Ramos (cell line): Measurements from ENCODE around the gene APOBEC4.
"Not testable (repeated sequence)": the region's sequence is repeated elsewhere in the genome, so short reads cannot be mapped to it uniquely, and the experiment has no call there.

Experiments used
- in situ Hi-C: fragments of 300-500 bp; cut with MboI; formaldehyde crosslinking; loops from one replicate; pipeline ENCODE4 v1.14.3; 2022; ENCODE audit warnings: low sequenced_read_pairs; ENCODE audit not compliant: unreplicated experiment

APOBEC4 gene

GRCh38 chr1:183636334-183636682 is 16.8 kb downstream of the APOBEC4 start:
- in situ Hi-C loops, result no loop called here

DNA sequence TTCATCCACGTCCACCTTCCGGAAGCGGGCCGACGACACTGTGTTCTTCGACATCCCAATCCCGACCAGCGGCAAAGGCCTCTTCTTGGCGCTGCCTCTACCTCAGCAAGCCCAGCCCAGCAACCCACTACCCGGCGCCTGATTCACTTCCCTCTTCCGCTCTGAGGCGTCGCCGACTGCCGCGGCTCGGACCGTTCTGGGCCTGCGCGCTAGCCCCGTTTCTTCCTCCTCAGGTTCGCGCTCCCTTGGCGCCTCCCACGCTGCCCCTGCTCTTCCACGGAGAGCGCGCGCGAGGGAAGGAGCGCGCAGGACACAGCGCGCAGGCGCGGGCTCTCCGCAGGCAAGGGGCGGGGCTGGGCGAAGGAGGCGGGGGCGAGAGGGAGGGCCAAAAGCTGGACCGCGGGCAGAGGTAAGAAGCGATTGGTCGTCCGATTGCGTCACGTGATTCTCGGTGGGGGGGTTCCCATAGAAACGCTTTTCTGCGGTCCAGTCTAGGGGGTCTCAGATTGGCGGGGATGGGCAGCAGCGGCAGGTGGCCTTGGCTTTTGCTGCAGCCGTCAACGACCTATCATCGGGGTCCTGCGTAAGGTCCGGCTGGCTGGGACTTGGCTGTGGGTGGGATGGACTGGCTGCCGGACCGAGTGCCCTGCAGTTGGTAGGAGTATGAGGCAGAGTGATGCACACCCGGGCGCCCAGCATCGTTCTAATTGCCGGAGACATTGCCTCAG is 17.3 kb downstream of the APOBEC4 start, which contains the start of gene ARPC5:
Gene ARPC5, minus strand, starts transcription at position 178 of the 728 bp plus-strand sequence. Its CDS starts 124 bp downstream, at position 54.
- in situ Hi-C loops, result no loop called here

DNA sequence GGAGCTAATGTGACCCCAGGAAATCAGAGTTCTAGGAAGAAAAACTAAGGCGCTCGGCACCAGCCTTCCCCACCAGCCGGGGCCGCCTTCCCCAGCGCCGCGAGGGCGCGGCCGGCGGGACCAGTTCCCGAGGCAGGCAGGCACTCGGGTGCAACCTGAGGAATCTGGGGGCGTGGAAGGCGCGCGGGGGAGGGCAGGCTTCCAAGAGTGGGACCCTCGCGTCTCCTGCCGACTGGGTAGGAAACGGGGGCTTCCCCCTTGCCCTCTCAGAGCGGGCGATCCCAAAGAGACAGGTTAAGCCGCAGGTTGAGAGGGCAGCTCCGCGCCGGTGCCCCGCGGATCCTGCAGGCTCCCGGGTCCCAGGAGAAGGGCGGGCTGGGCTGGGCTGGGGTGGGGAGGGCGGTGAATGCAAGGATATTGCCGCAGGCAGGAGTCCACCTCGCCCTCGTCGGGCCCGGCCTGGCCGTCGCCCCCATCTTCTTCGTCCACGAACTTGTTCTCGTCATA is 18.0 kb downstream of the APOBEC4 start:
- in situ Hi-C loops, result no loop called here

DNA sequence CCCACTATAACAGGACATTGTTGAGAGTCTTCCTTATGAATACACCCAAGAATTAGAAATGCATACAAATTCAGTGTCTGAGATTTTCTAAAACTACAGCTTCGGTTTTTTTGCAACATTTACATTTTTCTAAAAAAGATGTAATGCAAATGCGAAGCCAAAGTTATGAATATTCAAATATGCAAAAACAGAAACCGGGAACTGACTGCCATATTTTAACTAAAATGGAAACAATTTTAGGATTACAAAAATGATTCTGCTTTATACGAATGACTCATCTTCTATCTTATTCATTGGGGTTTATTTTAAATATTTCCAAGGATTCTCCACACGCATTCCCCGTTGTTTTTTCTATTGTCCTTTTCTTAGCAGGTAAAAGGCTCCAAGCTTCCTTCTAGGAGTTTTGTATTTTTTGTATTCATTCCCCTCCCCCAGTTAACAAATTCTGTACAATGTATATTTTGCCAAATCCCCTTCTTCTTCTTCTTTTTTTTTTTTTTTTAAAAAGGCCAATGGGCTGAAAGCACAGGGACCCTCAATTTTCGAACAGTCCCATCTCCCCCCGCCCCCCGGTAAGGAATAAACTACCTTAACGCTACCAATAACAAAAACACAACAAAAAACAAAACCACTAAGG is 18.6 kb downstream of the APOBEC4 start:
- in situ Hi-C loops, result no loop called here

- in situ Hi-C loops, result no loop called here
Observed at GRCh38 chr1:183633676-183634343, 19.3 kb downstream of the APOBEC4 start.

- in situ Hi-C loops, result no loop called here
Observed at GRCh38 chr1:183632964-183633363, 20.2 kb downstream of the APOBEC4 start.

DNA sequence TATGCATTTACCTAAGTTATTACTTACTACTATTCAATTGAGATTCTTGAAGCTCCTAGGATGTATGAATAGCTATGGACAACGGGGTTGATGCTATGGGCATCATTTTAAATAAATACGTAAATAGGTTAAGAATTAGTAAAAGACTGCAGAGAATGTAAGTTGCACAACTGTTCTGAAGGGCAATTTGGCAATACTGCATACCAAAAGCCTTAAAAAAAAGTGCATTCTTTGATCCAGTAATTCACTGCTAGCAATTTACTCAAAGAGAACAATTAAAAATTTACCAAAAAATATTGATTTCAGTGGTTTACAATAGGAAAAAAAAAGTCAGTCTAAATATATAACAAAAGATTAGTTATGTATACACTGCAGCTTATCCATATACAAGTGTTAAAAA is 21.0 kb downstream of the APOBEC4 start:
- in situ Hi-C loops, result no loop called here

GRCh38 chr1:183630748-183631147 is 22.4 kb downstream of the APOBEC4 start:
- in situ Hi-C loops, result no loop called here

DNA sequence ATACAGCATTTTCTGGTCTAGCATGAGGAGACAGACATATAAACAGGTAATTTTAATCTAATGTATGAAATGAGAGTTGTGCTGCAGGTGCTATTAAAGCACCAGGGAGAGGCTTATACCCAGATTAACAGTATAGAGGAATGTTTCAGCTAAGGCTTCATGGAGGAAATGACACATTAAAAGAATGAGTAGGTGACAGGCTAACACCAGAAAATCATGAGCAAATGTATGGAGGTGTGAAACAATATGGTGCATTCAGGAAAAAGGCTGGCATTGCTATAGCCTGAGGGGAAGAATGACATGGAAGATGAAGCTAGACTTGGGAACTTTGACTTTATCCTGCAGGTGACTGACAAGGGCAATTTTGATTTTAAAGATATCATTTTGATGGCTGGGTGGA is 24.6 kb downstream of the APOBEC4 start:
- in situ Hi-C loops, result loop anchor here (10.0 kb wide), 1 partner anchor 154 kb away; the partner anchor contains the start of gene SMG7

GRCh38 chr1:183626236-183626635 is 26.9 kb downstream of the APOBEC4 start:
- in situ Hi-C loops, result loop anchor here (10.0 kb wide), 1 partner anchor 151 kb away; the partner anchor contains the start of gene SMG7

DNA sequence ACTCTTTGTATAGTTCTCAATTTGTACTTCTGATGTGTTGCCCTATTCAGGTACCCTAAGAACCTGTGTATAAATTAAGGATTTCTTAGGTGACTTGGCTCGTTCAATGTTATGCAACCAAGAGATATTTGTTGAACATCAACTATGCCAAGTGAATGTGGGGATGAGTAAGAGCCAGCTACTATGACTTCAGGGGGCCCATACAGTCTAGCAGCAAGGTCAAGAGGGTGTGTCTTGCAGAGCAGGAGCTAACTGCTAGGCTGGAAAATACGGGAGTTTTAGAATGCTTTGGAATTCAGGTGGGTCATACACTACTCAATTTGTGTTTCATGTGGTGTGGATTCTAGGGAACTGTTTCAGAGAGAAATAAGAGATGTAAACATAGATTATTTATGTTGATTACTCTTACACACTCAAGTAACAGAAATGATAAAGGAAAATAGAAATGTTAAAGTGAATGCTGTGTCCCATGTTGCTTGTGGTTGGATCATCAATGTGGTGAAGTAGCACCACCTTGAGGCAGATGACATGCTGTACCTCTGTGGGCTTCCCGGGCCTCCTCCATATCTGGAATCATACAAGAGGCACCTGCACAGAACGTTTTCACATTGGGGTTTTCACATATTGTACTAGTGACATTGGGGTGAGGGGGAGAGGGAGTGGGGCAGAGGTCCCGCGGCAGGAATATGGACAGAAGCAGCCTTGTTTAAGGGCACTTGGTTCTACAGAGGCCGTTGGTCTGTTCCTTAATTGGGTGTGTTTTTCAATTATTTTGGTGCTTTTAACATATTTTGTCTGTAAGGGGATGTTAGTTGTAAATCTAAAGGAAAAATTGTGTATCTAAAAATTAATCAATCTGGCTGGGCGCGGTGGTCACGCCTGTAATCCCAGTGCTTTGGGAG is 30.0 kb downstream of the APOBEC4 start:
- in situ Hi-C loops, result loop anchor here (5.0 to 10.0 kb wide), 2 partner anchors 148 to 341 kb away; partner anchors contain the start of gene SMG7

GRCh38 chr1:183622013-183622412 is 31.1 kb downstream of the APOBEC4 start:
- in situ Hi-C loops, result loop anchor here (5.0 to 10.0 kb wide), 2 partner anchors 147 to 340 kb away; partner anchors contain the start of gene SMG7

DNA sequence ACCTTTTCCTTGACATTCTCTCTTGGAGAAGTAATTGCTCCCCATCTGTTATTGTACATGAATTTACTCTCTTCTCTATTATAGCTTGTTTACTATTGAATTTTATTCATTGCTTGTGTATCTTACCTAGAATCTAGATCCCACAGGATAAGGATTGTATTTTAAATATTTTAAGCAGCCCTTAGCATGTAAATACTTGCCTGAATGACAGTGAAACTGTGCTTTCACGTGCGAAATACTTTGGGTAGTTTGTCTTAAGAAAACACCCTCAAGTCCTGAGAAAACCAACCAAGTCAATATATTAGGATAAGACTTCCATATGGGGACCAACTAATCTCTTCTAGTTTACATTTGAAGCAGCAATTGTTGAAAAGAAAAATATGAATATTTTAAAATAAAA is 32.8 kb downstream of the APOBEC4 start:
- in situ Hi-C loops, result loop anchor here (5.0 to 10.0 kb wide), 2 partner anchors 146 to 338 kb away; partner anchors contain the start of gene SMG7

GRCh38 chr1:183619781-183620180 is 33.3 kb downstream of the APOBEC4 start:
- in situ Hi-C loops, result loop anchor here (5.0 to 10.0 kb wide), 2 partner anchors 145 to 337 kb away; partner anchors contain the start of gene SMG7

DNA sequence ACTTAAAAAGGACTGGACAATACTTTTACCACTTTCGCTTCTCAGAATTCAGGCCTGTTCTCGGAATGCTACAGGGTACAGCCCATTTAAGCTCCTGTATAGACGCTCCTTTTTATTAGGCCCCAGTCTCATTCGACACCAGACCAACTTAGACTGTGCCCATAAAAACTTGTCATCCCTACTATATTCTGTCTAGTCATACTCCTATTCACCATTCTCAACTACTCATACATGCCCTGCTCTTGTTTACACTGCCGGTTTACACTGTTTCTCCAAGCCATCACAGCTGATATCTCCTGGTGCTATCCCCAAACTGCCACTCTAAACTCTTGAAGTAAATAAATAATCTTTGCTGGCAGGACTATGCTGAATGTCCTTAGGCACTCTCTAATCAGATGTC is 34.9 kb downstream of the APOBEC4 start:
- in situ Hi-C loops, result not testable (repeated sequence)

- in situ Hi-C loops, result not testable (repeated sequence)
Observed at GRCh38 chr1:183612975-183613374, 40.1 kb downstream of the APOBEC4 start.

GRCh38 chr1:183612407-183612806 is 40.7 kb downstream of the APOBEC4 start:
- in situ Hi-C loops, result no loop called here

DNA sequence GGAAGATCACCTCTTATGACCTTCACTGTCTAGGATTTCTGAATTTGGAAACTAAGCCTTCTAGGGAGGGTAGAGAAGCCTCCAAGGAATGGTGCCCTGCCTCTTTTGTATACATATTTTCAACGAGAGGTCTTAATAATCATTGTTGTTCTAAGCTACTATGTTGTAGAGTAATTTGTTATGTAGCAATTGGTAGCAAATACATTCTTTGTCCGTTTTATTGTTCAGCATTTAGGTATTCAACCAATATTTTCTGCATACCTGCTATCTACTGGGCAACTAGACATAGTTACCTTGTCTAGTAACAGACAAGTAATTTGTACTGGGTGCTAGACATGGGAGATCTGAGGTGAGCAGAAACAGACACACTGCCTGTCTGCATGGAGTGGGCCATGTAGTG is 42.1 kb downstream of the APOBEC4 start:
- in situ Hi-C loops, result no loop called here

- in situ Hi-C loops, result no loop called here
Observed at GRCh38 chr1:183609759-183610452, 43.2 kb downstream of the APOBEC4 start.
